Keratinocyte (primary cell): ENCODE results near the gene PTPMT1. TPM values are rescaled to one million over a fixed set of nuclear protein-coding genes. Genes with fewer than 3 reads are reported as not detected.
A peak's percentile ranks its signal among the peaks of the same experiment; 100 is the strongest.

ENCODE experiments used
- DNase-seq: peaks from one replicate; pipeline ENCODE4 v3.0.0-alpha.2; 2011; ENCODE audit warnings: low read depth, missing footprints, low spot score
- FAIRE-seq: peaks from 2 replicates; lab custom pipeline; 2011; peaks lifted over from hg19 to GRCh38; lab: Jason Lieb, UNC
- H2AFZ ChIP-seq: 2 replicates; pipeline ENCODE4 v1.6.0; 2012; ENCODE audit warnings: low read length, control low read depth, inconsistent platforms; ENCODE audit not compliant: control insufficient read depth
- H3K27ac ChIP-seq: 2 replicates; pipeline ENCODE4 v1.5.1; 2011; ENCODE audit warnings: low read length; ENCODE audit not compliant: control insufficient read depth, insufficient read depth
- H3K27me3 ChIP-seq: 3 replicates; pipeline ENCODE4 v1.6.0; 2011; ENCODE audit warnings: low read length; ENCODE audit not compliant: control insufficient read depth, insufficient read depth; ENCODE audit errors: extremely low read depth
- H3K36me3 ChIP-seq, 2 experiments: 2 replicates in 1 of 2; 3 replicates in 1 of 2; pipeline ENCODE4 v1.5.1; 2011; ENCODE audit warnings: low read length in 2 of 2, mild to moderate bottlenecking in 1 of 2; ENCODE audit not compliant: control insufficient read depth in 2 of 2, insufficient read depth in 2 of 2; ENCODE audit errors: extremely low read depth in 1 of 2
- H3K4me1 ChIP-seq: 3 replicates; pipeline ENCODE4 v1.5.1; 2011; ENCODE audit warnings: low read length; ENCODE audit not compliant: control insufficient read depth, insufficient read depth; ENCODE audit errors: extremely low read depth
- H3K4me2 ChIP-seq: 3 replicates; pipeline ENCODE4 v1.6.0; 2011; ENCODE audit warnings: low read depth, low read length; ENCODE audit not compliant: control insufficient read depth, insufficient read depth; ENCODE audit errors: extremely low read depth
- H3K4me3 ChIP-seq, 3 experiments: fragments of 200-600 bp in 1 of 3; sonication (generic) in 1 of 3; 2 replicates in 2 of 3; 3 replicates in 1 of 3; pipeline ENCODE4 v1.5.1; 2011 to 2016; ENCODE audit warnings: low read length in 3 of 3, mild to moderate bottlenecking in 3 of 3, control low read depth in 2 of 3, inconsistent platforms in 1 of 3, low read depth in 1 of 3, mixed read lengths in 1 of 3, mixed run types in 1 of 3, moderate library complexity in 1 of 3; ENCODE audit not compliant: control insufficient read depth in 2 of 3, insufficient read depth in 2 of 3; ENCODE audit errors: extremely low read depth in 1 of 3
- H3K79me2 ChIP-seq: 2 replicates; pipeline ENCODE4 v1.6.0; 2012; ENCODE audit warnings: low read length; ENCODE audit not compliant: control insufficient read depth, insufficient read depth
- H3K9ac ChIP-seq: 3 replicates; pipeline ENCODE4 v1.6.0; 2011; ENCODE audit warnings: low read length; ENCODE audit not compliant: control insufficient read depth, insufficient read depth; ENCODE audit errors: extremely low read depth
- H3K9me1 ChIP-seq: 3 replicates; pipeline ENCODE4 v1.6.0; 2011; ENCODE audit warnings: low read length; ENCODE audit not compliant: control insufficient read depth, insufficient read depth; ENCODE audit errors: extremely low read depth
- H3K9me3 ChIP-seq: 2 replicates; pipeline ENCODE4 v1.5.1; 2012; ENCODE audit warnings: low read depth, low read length; ENCODE audit not compliant: control insufficient read depth
- H4K20me1 ChIP-seq: 3 replicates; pipeline ENCODE4 v1.6.0; 2011; ENCODE audit warnings: low read length; ENCODE audit not compliant: control insufficient read depth, insufficient read depth; ENCODE audit errors: extremely low read depth
- EZH2 ChIP-seq: IDR thresholded peaks from one replicate; pipeline ENCODE4 v1.6.1; 2012; ENCODE audit warnings: inconsistent platforms, mild to moderate bottlenecking, low read length, moderate library complexity
- dilution Hi-C: fragments of 300-500 bp; cut with MboI; formaldehyde crosslinking; loops from one replicate; pipeline ENCODE4 v1.7.0; 2020; ENCODE audit warnings: low sequenced_read_pairs; ENCODE audit not compliant: extremely low pct_ligation_motif_present
- polyA plus RNA-seq, 5 experiments: library from polyadenylated mRNA; depleted of rRNA in 3 of 5; stranded (reverse) in 3 of 5; stranded (forward) in 1 of 5; unstranded in 1 of 5; fragments of >200 nt; gene quantifications; 1 replicate in 1 of 5; 2 replicates in 3 of 5; 3 replicates in 1 of 5; pipeline versions ENCODE4 v1.2.1 to v1.2.3, GENCODE V29; 2011 to 2012; ENCODE audit warnings: missing spikeins in 2 of 5, low read depth in 1 of 5, low replicate concordance in 1 of 5
- TF ChIP-seq, protein P1 (sequence below), 3 experiments: IDR thresholded peaks in 1 of 3; conservative IDR thresholded peaks in 1 of 3; optimal IDR thresholded peaks in 1 of 3; 2 replicates in 2 of 3; 3 replicates in 1 of 3; pipeline versions ENCODE3 to v1.5.1; 2011; ENCODE audit warnings: low read length in 3 of 3, mild to moderate bottlenecking in 3 of 3, moderate library complexity in 2 of 3, control low read depth in 1 of 3, inconsistent platforms in 1 of 3; ENCODE audit not compliant: insufficient read depth in 2 of 3; ENCODE audit errors: extremely low read depth in 1 of 3

The PTPMT1 gene
- polyA plus RNA-seq, 1 donor (not counting 4 experiments of a cell fraction or from before 2014, with no cell fraction given) = 64.9 TPM

DNA sequence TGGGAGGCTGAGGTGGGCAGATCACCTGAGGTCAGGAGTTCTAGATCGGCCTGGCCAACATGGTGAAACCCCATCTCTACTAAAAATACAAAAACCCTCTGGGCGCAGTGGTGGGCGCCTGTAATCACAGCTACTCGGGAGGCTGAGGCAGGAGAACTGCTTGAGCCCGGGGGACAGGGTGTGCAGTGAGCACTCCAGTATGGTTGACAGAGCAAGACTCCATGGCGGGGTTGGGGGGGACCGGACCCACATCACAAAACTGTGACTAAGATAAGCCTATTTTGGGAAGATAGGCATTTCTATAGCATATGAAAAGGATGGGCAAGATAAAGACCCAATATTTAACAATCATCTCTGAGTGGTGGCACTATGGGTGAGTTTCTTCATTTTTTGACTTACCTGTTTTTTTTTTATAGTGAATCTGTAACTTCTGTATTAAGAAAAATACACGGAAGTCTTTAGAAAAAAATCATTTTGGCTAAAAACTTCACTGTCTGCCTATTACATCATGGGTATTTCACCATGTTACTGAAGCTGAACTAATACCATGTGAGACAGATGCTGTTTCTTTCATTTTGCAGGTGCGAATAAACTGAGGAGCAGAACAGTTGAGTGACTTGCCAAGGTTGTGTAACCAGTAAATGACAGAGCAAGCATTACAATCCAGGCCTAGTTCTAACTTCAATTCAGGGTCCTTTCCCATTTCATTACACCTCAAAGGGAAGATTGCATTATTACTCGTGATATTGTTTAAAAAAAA is 14.9 kb upstream of the PTPMT1 start:
- H3K9me1 ChIP-seq = no peaks in the 10 kb centered on the region
- H2AFZ ChIP-seq = no peak overlapping the region
- peak overlapping the region in 1 of 3 experiments; percentile 97 for H3K4me3 ChIP-seq
- TF ChIP-seq EZH2 = no peak
- TF ChIP-seq, protein P1, sequence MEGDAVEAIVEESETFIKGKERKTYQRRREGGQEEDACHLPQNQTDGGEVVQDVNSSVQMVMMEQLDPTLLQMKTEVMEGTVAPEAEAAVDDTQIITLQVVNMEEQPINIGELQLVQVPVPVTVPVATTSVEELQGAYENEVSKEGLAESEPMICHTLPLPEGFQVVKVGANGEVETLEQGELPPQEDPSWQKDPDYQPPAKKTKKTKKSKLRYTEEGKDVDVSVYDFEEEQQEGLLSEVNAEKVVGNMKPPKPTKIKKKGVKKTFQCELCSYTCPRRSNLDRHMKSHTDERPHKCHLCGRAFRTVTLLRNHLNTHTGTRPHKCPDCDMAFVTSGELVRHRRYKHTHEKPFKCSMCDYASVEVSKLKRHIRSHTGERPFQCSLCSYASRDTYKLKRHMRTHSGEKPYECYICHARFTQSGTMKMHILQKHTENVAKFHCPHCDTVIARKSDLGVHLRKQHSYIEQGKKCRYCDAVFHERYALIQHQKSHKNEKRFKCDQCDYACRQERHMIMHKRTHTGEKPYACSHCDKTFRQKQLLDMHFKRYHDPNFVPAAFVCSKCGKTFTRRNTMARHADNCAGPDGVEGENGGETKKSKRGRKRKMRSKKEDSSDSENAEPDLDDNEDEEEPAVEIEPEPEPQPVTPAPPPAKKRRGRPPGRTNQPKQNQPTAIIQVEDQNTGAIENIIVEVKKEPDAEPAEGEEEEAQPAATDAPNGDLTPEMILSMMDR (optimal IDR thresholded peaks at IDR 0.05 in 1 of 3, IDR thresholded peaks at IDR 0.05 in 1 of 3, conservative IDR thresholded peaks at IDR 0.05 in 1 of 3; ENCODE audit: extremely low read depth in 1 of 3, insufficient read depth in 2 of 3, low read length in 3 of 3) = no peak
- FAIRE-seq (no peak), DNase-seq (no peak)
- no peaks in the 10 kb centered on the region for H3K27me3 ChIP-seq
- dilution Hi-C loops = no loop called here
- peaks cover 21% of the 10 kb centered on the region for H3K4me1 ChIP-seq
- no peaks in the 10 kb centered on the region for H3K36me3 ChIP-seq
- peaks cover 5% of the 10 kb centered on the region for H4K20me1 ChIP-seq
- H3K9me3 ChIP-seq = no peaks in the 10 kb centered on the region
- peak overlapping the region; percentile 96 for H3K27ac ChIP-seq
- H3K9ac ChIP-seq = no peak overlapping the region
- H3K4me2 ChIP-seq = peak overlapping the region; percentile 81
- H3K79me2 ChIP-seq = peaks cover 73% of the 10 kb centered on the region

DNA sequence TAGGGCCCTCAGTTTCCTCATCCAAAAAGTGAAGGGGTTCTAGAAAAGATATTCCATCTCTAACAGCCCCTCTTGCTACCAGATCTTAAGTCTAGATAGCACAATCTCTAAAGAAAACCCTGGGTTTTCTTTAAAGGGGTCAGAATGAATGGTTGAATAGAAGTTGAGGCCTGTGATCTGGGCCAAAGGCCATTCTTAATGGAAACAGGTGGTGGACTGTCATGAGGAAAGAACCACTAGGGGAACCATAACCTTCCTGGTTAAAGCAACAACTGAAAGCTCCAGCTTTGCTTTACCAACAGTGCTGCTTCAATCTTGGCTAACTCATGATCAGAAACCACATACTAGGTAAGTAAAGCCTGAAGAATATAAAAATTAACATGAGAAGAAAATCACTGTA is 14.3 kb upstream of the PTPMT1 start:
- H3K4me1 ChIP-seq = peaks cover 21% of the 10 kb centered on the region
- H2AFZ ChIP-seq = no peak overlapping the region
- DNase-seq (no peak), FAIRE-seq (no peak)
- H4K20me1 ChIP-seq = peaks cover 5% of the 10 kb centered on the region
- peak overlapping the region; percentile 99 for H3K9ac ChIP-seq
- peak overlapping the region; percentile 81 for H3K4me2 ChIP-seq
- H3K9me3 ChIP-seq = no peaks in the 10 kb centered on the region
- no peaks in the 10 kb centered on the region for H3K36me3 ChIP-seq
- H3K79me2 ChIP-seq = peaks cover 67% of the 10 kb centered on the region
- dilution Hi-C loops = no loop called here
- peak overlapping the region; percentile 96 for H3K27ac ChIP-seq
- H3K9me1 ChIP-seq = no peaks in the 10 kb centered on the region
- TF ChIP-seq, protein P1 (optimal IDR thresholded peaks at IDR 0.05 in 1 of 3, IDR thresholded peaks at IDR 0.05 in 1 of 3, conservative IDR thresholded peaks at IDR 0.05 in 1 of 3; ENCODE audit: extremely low read depth in 1 of 3, insufficient read depth in 2 of 3, low read length in 3 of 3) = peak; percentile 24 to 49 (median 48)
- no peak for TF ChIP-seq EZH2
- peak overlapping the region; percentile 89 to 97 (median 92) for H3K4me3 ChIP-seq
- no peaks in the 10 kb centered on the region for H3K27me3 ChIP-seq
